ENCODE measurements around the gene MTA1.

Gene MTA1

DNA sequence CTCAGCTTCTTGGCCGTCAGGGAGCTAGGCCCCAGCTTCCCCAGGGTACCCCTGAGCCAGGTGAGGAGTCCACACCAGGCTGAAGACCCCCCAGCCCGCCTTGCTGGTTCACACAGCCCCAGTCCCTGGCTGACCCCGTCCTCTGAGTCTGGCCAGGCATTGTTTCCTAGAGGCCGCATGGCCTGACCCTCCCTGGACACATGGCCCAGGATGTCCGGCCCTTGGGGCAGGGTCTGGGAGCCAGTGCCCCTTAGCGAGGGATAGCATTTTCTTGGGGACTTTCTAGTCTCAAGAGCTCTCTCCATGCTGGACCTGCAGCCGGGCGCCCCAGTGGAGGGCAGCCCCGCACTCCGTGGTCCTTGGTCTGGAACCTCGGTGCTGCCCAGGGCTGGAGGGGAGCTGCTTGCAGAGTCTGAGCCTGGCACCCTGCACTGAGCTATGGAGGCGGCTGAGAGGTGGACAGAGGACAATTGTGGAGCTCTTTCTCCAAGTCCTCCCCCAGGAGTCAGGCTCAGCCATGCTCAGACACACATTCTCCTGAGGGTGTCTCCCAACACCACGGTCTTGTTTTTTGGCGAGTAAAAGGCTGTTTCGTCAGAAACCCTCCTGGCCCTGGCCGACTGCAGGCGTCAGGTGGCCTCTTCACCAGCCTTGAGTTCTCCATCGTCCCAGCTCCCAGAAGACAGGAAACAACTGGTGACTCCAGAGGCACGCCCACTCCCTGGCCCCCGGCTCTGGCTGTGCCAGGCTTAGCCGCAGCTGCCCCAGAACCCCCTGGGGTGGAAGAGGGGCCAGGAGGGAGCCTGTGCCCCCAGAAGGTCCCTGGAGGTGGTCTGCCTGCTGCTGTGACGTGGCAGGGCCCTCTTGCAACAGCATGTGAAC, 37.4 kb downstream of the MTA1 start:
- in situ Hi-C loops (cut with MboI; ENCODE audit: low sequenced_read_pairs), result no loop called here

DNA sequence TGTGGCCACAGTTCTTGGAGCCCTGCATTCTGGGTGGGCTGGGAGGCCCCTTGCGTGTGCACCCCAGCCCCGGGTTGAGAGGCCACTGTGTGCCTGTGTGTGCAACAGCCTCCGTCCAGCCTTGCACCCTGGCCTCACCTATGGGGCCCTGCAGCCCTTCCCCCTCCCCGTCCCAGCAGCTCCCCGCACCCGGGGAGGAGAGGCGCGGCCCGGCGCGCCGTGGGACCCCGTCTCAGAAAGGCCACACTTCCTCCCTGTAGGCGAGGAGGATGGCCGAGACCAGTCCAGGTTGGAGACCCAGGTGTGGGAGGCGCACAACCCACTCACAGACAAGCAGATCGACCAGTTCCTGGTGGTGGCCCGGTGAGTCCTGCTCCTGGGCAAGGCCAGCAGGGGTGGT, 38.4 kb downstream of the MTA1 start:
- in situ Hi-C loops (cut with MboI; ENCODE audit: low sequenced_read_pairs), result no loop called here

DNA sequence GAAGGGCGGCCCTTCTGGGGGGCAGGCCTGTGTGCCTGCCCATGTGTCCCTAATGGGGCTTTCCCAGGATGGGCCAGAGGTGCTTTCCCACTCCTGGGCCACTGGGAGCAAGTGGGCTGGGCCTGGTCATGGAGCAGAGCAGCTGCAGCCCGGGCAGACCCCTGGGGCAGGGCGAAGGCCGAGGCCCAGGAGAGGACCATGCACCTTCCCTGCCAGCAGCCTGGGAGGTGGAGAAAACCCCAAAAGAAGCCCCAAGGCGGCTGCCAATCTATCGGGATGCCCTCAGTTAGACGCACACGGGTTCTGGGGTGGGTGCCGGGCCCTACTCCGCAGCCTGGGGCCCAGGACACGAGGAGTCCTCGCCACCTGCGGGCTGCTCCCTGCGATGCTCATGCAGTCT, 38.9 kb downstream of the MTA1 start:
- in situ Hi-C loops (cut with MboI; ENCODE audit: low sequenced_read_pairs), result no loop called here

DNA sequence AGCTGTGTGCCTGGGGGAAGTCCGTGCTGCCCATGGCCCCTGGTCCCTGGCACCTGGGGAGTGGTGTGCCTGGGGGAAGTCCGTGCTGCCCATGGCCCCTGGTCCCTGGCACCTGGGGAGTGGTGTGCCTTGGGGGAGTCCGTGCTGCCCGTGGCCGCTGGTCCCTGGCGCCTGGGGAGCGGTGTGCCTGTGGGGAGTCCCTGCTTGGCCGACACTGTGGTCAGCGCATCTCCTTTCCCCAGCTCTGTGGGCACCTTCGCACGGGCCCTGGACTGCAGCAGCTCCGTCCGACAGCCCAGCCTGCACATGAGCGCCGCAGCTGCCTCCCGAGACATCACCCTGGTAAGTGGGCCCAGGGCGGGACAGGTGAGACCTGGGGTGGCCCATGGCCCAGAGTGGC, 40.5 kb downstream of the MTA1 start:
- in situ Hi-C loops (cut with MboI; ENCODE audit: low sequenced_read_pairs), result no loop called here

DNA sequence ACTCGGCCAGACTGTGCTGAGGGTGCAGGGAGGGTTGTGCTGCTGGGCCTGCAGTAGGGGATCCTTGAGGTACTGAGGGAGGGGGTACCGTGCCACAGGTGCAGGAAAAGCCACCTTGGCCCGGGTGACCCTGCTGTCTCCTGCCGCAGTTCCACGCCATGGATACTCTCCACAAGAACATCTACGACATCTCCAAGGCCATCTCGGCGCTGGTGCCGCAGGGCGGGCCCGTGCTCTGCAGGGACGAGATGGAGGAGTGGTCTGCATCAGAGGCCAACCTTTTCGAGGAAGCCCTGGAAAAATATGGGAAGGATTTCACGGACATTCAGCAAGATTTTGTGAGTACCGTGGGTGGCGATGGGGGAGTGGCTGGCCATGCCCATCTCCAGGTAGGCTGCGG, 41.0 kb downstream of the MTA1 start:
- in situ Hi-C loops (cut with MboI; ENCODE audit: low sequenced_read_pairs), result no loop called here

DNA sequence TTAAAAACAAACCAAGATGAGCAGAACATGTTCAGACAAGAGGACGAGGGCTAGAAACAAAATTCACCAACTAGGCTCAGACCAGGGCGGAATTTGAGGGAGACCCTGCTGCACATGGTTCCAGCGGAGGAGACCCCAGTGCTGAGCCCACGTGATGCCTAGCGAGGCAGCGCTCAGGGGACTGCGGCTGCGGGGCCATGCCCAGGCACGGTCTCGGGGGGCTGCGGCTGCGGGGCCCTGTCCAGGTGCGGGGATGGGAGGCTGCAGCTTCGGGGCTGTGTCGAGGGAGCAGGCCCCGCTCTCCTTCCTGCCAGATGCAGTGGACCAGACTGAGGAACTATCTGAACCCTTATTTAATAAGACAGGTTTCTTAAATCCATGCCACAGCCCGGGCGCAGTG, 42.3 kb downstream of the MTA1 start:
- in situ Hi-C loops (cut with MboI; ENCODE audit: low sequenced_read_pairs), result no loop called here

DNA sequence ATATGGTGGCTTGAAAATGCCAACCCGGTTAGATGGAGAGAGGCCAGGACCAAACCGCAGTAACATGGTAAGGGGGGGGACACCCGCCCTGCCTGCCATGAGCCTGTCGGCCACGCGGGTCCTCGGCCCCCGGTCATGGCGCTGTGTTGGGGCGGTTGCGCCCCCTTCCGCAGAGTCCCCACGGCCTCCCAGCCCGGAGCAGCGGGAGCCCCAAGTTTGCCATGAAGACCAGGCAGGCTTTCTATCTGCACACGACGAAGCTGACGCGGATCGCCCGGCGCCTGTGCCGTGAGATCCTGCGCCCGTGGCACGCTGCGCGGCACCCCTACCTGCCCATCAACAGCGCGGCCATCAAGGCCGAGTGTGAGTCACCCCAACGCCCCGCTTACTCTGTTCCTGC, 44.9 kb downstream of the MTA1 start:
- in situ Hi-C loops (cut with MboI; ENCODE audit: low sequenced_read_pairs), result no loop called here

DNA sequence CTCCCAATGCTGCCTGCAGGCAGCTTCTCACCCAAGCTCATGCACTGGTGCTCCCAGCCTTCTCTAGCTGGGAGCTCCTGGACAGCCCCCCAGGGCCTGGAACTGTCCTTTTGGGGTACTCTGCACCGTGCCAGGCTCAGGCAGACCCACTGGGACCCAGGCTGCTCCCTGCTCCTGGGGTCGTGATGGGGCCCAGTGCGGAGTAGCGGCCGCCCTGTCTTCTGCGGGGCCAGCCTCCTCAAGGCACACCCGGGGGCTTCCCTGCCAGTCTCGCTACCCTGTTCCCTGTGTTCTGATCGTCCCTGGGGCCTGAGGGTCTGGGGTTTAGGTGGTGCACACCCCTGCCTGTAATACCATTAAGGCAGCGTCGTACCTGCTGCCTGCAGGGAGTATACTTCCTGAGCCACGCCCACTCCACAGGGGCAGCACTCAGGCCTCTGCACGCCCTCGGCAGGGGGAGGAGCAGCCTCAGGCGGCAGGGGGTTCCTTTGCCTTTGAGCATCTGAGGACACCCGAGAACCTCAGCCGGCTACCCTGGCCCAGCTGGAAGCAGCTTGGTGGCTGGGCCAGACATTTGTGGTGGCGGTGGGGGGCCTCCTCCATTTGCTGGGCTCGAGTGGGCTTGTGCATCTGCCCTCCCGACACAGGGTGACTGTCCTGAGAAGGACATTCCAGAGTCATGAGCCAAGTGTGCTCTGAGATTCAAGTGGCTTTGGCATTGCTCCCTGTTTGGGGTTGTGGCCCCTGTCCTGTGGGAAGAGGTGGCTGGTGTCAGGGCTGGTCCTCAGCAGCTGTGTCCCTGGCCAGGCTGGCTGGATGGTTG, 45.8 kb downstream of the MTA1 start:
- in situ Hi-C loops (cut with MboI; ENCODE audit: low sequenced_read_pairs), result no loop called here

DNA sequence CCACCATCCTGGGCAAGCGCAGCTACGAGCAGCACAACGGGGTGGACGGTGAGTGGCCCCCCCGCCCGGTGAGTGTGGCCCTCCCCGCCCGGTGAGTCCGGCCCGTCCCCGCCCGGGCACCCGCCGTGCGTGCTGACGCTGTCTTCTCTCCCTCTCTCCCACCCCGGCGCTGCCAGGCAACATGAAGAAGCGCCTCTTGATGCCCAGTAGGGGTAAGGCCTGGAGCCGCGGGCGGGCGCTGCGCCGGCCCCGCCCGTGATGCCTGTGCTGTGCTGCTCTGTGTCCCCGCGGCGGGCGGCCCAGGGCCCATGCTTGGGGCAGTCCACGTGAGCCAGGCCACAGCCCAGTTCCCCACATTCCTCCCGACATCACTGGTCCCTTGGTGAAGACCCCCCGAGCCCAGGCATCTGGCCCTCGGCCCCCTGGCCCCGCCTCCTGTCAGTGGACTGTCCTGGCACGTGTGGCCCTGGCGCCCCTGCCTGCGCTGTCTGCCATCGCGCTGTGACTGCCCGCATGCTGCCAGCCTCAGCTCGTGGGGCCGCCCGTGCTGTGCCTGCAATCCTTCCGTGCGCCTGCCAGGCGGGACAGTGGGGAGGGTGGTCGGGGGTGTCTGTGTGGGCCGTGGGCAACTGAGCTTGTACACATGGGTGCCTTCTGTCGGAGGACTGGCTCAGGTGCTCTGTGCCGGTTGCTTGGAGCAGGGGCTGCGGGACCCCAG, 47.1 kb downstream of the MTA1 start:
- in situ Hi-C loops (cut with MboI; ENCODE audit: low sequenced_read_pairs), result no loop called here

DNA sequence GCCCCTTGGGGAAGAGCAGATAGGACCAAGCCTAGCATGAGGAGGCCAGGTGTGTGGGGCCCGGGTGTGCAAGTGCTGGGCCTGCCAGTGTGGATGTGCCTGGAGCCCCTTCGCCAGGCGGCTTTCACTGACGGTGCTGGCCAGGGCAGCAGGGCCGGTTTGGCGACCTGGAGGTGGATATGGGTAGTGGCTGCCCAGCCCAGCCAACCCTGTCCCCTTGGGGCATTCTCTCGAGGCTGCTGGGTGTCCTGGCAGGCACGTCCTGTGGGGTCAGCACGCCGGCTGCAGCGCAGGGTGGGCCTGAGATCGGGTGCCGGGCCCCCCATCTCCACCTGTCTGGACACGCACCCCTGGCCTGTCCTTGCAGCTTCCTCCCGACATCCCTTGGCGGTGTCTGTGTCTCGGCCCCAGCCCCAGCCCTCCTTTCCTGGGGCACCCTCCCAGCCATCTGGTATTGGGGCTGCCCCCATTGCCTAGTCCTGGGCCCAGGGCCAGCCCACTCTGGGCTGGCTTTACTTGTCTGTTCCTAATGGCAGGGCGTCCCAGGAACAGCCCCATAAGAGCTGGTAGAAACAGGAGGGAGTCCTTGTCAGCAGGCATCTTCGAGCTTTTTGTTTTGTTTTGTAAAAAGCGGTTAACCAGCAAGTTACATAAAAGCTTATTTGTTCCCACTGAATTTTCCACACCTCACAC, 47.8 kb downstream of the MTA1 start:
- in situ Hi-C loops (cut with MboI; ENCODE audit: low sequenced_read_pairs), result no loop called here

DNA sequence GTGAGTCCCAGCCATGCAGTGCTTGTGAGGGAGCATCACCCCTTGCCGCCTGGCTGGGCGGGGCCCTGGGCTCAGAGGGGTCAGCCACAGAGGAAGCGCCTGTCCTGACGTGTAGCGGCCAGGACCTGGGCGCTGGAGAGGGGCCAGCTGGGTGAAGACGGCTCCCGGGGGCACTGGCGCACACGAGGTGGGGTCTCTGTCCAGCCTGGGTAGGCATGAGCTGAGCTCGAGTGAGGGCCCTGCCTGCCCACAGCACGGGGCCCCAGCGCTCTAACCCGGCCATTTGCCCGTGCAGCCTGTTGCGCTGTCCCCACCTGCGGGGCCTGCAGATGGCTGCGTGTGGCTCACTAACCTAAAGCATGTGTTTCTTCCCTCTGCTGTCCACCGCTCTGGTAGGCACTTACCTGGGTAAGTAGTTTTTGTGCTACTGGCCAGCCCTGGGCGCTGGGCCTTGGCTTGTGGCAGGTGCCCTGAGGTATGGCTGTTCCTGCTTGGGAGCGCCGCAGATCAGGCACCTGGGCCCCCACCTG, 48.4 kb downstream of the MTA1 start:
- in situ Hi-C loops (cut with MboI; ENCODE audit: low sequenced_read_pairs), result no loop called here

DNA sequence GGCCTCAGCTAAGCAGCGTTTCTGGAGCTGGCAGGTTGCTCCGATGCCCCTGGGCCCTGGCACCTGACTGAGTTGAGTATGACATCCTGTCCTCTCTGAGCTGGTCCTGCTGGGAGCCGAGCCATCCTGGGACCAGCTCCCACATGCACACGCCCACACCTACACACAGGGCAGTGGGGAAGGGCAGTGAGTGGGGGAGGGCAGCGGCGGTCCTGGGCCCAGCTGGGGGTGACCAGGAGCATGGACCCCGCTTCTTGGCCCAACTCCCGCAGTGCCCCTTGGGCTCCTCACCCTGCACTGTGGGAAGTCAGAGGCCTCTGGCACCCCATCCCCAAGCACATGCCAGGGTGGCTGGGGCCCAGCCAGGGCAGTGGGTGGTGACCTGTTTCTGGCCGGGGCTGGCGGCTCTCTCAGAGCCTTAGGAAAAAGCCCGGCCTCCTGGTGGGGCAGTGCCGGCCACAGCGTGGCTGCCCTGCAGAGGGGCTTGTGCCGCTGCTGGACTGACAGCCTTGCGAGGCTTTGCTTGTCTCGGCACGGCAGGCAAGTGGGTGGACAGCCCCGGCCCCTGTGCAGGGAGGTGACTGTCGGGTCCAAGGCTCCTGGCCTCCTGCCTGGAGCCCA, 49.1 kb downstream of the MTA1 start:
- in situ Hi-C loops (cut with MboI; ENCODE audit: low sequenced_read_pairs), result no loop called here

DNA sequence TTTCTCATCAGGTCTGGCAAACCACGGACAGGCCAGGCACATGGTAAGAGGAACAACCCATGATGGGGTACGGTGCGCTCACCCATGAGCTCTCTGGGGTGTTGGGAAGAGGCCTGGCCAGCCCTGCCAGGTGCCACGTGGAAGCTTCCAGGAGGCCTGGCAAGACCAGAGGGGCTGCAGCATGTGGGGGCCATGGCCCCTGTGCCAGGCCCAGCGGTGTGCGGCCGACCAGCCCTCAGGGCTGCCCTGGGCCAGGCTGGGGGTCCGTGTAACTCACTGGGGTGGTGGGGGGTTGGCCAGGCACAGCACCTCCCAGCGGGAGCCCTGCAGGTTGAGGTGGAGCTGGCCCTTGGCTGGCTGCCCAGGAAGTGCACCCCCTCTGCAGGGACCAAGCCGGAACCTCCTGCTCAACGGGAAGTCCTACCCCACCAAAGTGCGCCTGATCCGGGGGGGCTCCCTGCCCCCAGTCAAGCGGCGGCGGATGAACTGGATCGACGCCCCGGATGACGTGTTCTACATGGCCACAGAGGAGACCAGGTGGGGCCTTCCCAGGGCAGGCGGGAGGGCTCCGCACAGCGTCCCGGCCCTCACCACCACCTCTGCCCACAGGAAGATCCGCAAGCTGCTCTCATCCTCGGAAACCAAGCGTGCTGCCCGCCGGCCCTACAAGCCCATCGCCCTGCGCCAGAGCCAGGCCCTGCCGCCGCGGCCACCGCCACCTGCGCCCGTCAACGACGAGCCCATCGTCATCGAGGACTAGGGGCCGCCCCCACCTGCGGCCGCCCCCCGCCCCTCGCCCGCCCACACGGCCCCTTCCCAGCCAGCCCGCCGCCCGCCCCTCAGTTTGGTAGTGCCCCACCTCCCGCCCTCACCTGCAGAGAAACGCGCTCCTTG, 50.1 kb downstream of the MTA1 start:
- in situ Hi-C loops (cut with MboI; ENCODE audit: low sequenced_read_pairs), result no loop called here

DNA sequence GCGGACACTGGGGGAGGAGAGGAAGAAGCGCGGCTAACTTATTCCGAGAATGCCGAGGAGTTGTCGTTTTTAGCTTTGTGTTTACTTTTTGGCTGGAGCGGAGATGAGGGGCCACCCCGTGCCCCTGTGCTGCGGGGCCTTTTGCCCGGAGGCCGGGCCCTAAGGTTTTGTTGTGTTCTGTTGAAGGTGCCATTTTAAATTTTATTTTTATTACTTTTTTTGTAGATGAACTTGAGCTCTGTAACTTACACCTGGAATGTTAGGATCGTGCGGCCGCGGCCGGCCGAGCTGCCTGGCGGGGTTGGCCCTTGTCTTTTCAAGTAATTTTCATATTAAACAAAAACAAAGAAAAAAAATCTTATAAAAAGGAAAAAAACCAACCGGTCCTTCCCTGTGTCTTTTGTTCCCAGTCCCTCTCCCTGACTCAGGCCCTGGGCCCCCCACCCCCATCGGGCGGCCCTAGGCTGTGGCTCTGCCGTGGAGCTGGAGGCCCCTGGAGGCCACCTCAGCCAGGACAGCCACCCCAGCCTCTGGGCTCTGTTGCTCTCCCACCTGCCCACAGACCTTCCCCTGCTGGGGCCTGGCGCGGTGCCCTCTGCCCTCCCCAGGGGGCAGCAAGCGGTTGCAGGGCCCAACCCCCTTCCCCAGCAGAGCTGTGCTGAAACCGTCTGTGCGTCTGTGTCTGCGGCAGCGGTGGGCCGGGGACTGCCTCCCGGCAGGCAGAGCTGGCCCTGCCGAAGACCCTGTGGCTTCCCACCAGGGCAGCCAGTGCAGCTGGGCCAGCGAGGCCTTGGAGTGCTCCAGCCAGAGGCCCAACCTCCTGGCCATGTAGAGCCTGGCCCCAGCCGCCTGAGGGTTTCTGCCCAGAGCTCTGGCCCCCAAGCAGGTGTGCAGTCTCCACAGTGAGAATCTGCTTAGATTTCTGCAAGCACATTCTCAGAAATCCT, 51.0 kb downstream of the MTA1 start:
- in situ Hi-C loops (cut with MboI; ENCODE audit: low sequenced_read_pairs), result no loop called here

DNA sequence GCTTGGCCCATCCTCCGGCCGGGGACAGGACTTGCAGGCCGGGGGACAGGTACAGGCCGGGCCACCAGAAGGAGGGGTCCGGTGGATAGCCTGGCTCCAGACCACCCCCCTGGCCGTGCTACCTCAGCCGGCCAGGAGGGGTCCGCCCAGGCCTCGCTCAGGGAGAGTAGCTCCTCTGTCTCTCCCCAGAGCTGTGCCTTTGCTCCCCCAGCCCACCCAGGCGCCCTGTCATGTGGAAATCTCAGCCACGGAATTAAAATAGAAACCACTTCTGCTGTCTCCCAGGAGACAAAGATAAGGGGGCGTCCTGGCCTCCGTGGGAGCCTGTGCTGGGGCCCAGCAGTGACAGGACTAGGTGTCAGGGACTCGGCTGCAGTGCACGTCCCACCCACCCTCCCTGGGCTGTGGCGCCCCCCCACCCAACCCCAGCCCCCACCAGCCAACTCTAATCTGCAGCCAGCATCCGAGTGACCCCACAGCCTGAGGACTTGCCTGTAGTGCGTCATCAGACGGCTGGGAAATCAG, 51.7 kb downstream of the MTA1 start:
- in situ Hi-C loops (cut with MboI; ENCODE audit: low sequenced_read_pairs), result no loop called here

DNA sequence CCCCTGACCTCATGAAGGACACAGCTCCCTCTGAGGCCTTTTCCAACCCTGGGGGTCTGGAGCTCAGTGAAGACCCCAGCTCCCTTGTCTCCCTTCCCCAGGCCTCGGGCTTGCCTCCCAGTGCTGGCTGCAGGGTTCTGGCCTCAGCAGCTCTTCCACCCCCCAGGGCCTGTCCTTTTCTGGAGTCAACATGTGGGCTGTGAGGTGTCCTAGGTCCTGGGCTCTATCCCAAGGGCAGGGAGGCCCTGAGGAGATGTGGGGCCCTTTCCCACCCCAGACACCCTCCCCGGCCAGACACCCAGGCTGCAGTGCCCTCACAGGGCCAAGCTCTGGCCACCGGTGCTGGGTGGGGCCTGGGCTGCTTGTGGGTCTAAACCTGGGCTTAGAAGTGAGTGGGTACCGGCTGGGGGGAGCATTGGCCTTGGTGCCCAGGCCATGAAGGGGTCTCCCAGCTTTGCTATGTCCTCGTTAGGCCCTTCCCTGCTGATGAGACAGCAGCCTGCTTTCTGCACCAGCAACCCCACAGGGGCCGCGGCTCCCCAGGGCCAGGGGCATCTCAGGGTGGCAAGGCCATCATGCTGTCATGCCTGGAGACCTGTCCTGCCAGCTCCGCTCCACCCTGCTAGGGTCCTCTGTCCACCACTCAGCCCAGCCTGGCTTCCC, 52.3 kb downstream of the MTA1 start:
- in situ Hi-C loops (cut with MboI; ENCODE audit: low sequenced_read_pairs), result no loop called here

DNA sequence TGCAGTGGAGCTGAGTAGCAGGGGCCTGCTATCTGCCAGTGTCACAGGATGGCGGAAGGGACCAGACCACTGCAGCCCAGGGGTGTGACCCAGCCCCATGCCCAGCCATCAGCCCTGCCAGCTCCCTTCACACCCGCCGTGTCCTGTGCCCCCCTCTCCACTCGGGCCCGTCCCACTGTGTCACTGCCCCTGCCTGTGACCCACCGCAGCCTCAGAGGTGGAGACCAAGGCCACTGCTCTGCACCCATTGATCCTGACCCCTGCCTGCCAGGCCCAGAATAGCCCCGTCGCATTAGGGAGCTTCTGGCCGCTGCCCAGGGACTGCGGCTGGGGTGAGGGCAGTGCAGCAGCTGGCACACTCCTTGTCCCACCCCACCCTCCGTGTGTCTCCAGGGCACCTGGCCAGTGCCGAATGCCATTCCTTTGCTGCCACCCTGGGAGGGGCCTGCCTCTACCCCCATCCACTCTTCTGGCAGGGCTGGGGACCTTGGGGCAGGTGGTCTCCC, 52.9 kb downstream of the MTA1 start:
- in situ Hi-C loops (cut with MboI; ENCODE audit: low sequenced_read_pairs), result no loop called here
